ENCODE data around the gene SRP54.

SRP54 gene

DNA sequence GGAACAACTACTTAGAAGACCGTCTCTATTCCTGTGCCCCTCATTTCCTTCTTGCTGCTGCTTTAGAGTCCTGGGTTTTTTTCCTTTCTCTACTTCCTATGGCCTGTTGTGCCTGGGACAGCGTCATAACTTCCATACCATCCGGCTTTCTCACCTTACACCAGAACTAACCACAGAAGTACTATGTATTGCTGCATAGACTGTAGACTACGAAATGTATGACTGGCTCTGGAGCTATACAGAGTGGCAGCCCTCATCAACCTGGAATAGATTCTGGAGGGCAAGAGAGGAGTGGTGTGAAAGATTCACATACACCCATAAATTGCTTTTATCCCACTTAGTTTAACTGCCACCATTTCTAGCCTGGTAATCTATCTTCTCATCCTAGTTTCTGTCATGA is 16.9 kb upstream of the SRP54 start (continued):
- TF ChIP-seq ZEB2 (tag by site-specific recombination; IDR thresholded peaks at IDR 0.05) (no peak), ZNF335 (tag by site-specific recombination; conservative IDR thresholded peaks at IDR 0.05) (no peak), ZNF660 (tag by site-specific recombination; IDR thresholded peaks at IDR 0.05) (no peak), ZNF133 (tag by site-specific recombination; IDR thresholded peaks at IDR 0.05) (no peak), ZNF23 (tag by site-specific recombination; IDR thresholded peaks at IDR 0.05; ENCODE audit: borderline replicate concordance) (no peak), IKZF3 (tag by site-specific recombination; IDR thresholded peaks at IDR 0.05) (no peak), ZFP37 (tag by site-specific recombination; IDR thresholded peaks at IDR 0.05) (no peak)

DNA sequence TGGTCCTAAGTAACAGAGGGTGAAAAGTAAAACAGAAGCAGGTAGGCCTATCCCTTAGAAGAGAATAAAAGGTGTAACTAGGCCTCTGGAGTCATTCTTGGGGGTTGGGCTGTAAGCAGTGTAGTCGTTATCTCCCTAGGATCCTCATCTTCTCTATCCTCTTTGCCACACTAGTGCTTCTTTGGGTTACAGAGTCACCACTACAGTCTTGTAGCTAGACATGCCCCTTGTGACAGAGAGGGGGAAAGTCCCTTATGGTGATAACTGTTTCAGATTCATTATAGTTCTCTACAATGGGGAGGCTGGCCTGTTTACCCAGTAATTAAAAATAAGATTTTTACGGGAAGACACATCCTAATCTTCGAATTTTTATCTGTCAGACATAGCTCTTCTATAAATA is 16.4 kb upstream of the SRP54 start:
- no peak overlapping the region for H3K27ac ChIP-seq (ENCODE audit: extremely low read depth, low read depth, low read length)

DNA sequence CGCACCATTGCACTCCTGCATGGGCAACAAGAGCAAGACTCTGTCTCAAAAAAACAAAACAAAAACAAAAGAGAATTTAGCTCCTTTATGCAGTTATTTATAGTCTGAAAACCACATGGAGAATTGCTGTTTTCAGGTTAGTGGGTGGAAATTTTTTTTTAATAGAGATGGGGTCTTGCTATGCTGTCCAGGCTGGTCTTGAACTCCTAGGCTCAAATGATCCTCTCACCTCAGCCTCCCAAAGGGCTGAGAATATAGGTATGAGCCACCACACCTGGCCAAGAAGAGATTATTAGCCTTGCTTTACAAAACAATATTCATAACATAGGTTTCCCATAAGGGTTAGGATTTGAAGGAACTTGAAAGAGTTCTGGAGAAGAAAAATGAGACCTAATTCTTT is 12.1 kb upstream of the SRP54 start:
- H3K36me3 ChIP-seq (ENCODE audit: control insufficient read depth in 2 of 2, insufficient read depth in 1 of 2, low read length in 2 of 2): peaks cover 4 to 25% of the 10 kb centered on the region in 2 experiments; a peak in 2 of 3 replicates
- POLR2A ChIA-PET: no interaction called here
- CTCF ChIA-PET: no interaction called here
- no peaks in the 10 kb centered on the region for H3K9me3 ChIP-seq (ENCODE audit: control insufficient read depth, insufficient read depth, low read depth, low read length)
- no peaks in the 10 kb centered on the region for H3K4me1 ChIP-seq (ENCODE audit: control insufficient read depth, insufficient read depth, low read length)
- H3K4me3 ChIP-seq (ENCODE audit: low read depth, low read length): no peak overlapping the region
- TF ChIP-seq ZNF121 (tag by site-specific recombination; IDR thresholded peaks at IDR 0.05) (peak; percentile 20; the same call in 1 of the 2 replicates), ZNF776 (tag by site-specific recombination; IDR thresholded peaks at IDR 0.05; ENCODE audit: borderline replicate concordance) (no peak), FEZF1 (tag by site-specific recombination; IDR thresholded peaks at IDR 0.05) (no peak)
- no peak overlapping the region for H3K27ac ChIP-seq (ENCODE audit: extremely low read depth, low read depth, low read length)

More for the DNA sequence above, 16.4 kb upstream of the SRP54 start:
- Histone ChIP-seq H3K9me3 (ENCODE audit: control insufficient read depth, insufficient read depth, low read depth, low read length) (no peaks in the 10 kb centered on the region), H3K4me3 (ENCODE audit: low read depth, low read length) (no peak overlapping the region), H3K4me1 (ENCODE audit: control insufficient read depth, insufficient read depth, low read length) (no peaks in the 10 kb centered on the region), H3K36me3 (ENCODE audit: control insufficient read depth in 2 of 2, insufficient read depth in 1 of 2, low read length in 2 of 2) (peaks cover 4 to 31% of the 10 kb centered on the region in 2 experiments; a peak in 2 of 3 replicates)
- TF ChIP-seq ZNF133 (tag by site-specific recombination; IDR thresholded peaks at IDR 0.05): no peak
- TF ChIP-seq ZNF292 (tag by site-specific recombination; IDR thresholded peaks at IDR 0.05; ENCODE audit: borderline replicate concordance, low read depth): no peak
- TF ChIP-seq ZNF621 (tag by site-specific recombination; IDR thresholded peaks at IDR 0.05): no peak
- TF ChIP-seq HOXA7 (CRISPR knock-in tag; IDR thresholded peaks at IDR 0.05; ENCODE audit: borderline replicate concordance): no peak
- no peak for TF ChIP-seq ZBTB48 (tag by site-specific recombination; IDR thresholded peaks at IDR 0.05)
- no peak for TF ChIP-seq ZNF837 (tag by site-specific recombination; IDR thresholded peaks at IDR 0.05)
- no peak for TF ChIP-seq ZNF701 (tag by site-specific recombination; IDR thresholded peaks at IDR 0.05)
- no peak for TF ChIP-seq ZNF19 (tag by site-specific recombination; IDR thresholded peaks at IDR 0.05; ENCODE audit: low read depth)
- no peak for TF ChIP-seq ZNF202 (tag by site-specific recombination; IDR thresholded peaks at IDR 0.05; ENCODE audit: borderline replicate concordance)
- TF ChIP-seq ZNF398 (tag by site-specific recombination; IDR thresholded peaks at IDR 0.05): no peak
- TF ChIP-seq ZNF707 (tag by site-specific recombination; IDR thresholded peaks at IDR 0.05): no peak
- TF ChIP-seq ZNF155 (tag by site-specific recombination; IDR thresholded peaks at IDR 0.05): no peak
- ChIA-PET CTCF (interaction anchor here (1.0 kb wide), 1 partner anchor 14 kb away, joined by 3 read pairs; no protein-coding TSS in a partner anchor), POLR2A (no interaction called here)

DNA sequence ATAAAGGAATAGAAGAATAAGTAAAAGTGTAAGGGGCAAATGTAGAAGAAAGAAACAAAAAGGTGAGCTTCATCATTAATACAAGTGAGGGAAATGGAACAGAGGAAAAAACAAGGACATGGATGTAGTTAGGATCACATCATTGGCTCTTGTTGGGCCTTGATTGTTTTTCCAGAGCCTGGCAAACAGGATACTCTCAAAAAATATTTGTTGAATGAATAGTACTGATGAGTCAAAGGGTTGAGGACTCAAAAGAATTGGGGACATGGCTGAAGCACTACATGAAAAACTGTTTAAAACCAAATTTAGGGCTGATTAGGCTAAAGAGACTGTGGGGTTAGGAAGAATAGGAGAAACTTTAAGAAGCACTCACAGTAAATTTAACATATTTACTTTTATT is 11.4 kb upstream of the SRP54 start:
- Histone ChIP-seq H3K4me1 (ENCODE audit: control insufficient read depth, insufficient read depth, low read length) (no peaks in the 10 kb centered on the region), H3K36me3 (ENCODE audit: control insufficient read depth in 2 of 2, insufficient read depth in 1 of 2, low read length in 2 of 2) (peaks cover 4 to 19% of the 10 kb centered on the region in 2 experiments; a peak in 2 of 3 replicates), H3K27ac (ENCODE audit: extremely low read depth, low read depth, low read length) (no peak overlapping the region), H3K9me3 (ENCODE audit: control insufficient read depth, insufficient read depth, low read depth, low read length) (no peaks in the 10 kb centered on the region), H3K4me3 (ENCODE audit: low read depth, low read length) (no peak overlapping the region)
- TF ChIP-seq, protein P1, sequence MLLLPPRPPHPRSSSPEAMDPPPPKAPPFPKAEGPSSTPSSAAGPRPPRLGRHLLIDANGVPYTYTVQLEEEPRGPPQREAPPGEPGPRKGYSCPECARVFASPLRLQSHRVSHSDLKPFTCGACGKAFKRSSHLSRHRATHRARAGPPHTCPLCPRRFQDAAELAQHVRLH (tag by site-specific recombination; IDR thresholded peaks at IDR 0.05): no peak
- TF ChIP-seq ZNF19 (tag by site-specific recombination; IDR thresholded peaks at IDR 0.05; ENCODE audit: low read depth) (no peak), ZNF335 (tag by site-specific recombination; conservative IDR thresholded peaks at IDR 0.05) (no peak), ZNF175 (tag by site-specific recombination; IDR thresholded peaks at IDR 0.05) (no peak), KLF7 (tag by site-specific recombination; IDR thresholded peaks at IDR 0.05; ENCODE audit: borderline replicate concordance) (no peak), ZNF664 (tag by site-specific recombination; IDR thresholded peaks at IDR 0.05) (no peak)
- TF ChIP-seq, protein P2, sequence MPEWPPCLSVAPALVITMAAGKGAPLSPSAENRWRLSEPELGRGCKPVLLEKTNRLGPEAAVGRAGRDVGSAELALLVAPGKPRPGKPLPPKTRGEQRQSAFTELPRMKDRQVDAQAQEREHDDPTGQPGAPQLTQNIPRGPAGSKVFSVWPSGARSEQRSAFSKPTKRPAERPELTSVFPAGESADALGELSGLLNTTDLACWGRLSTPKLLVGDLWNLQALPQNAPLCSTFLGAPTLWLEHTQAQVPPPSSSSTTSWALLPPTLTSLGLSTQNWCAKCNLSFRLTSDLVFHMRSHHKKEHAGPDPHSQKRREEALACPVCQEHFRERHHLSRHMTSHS (tag by site-specific recombination; IDR thresholded peaks at IDR 0.05): no peak
- ChIA-PET CTCF (no interaction called here), POLR2A (interaction anchor here (1.3 kb wide), 1 partner anchor 11 kb away, joined by 4 read pairs; no protein-coding TSS in a partner anchor)
